Body of pancreas (tissue), 4 donors: ENCODE measurements around the gene MYCN. TPM values are rescaled to one million over a fixed set of nuclear protein-coding genes. Genes with fewer than 3 reads are reported as not detected.

Experiments
- ATAC-seq: fragments of 150-250 bp; one replicate; pipeline ENCODE4 v1.9.1; 2016
- DNase-seq, 4 donors: peaks; one replicate each; pipeline ENCODE4 v3.0.0-alpha.2; 2019
- H3K27ac ChIP-seq, 4 donors: fragments of 200-600 bp; sonication (generic); 1 replicate in 3 of 4; 2 replicates in 1 of 4; pipeline versions ENCODE4 v1.5.1 to v1.6.1; 2016 to 2019; ENCODE audit warnings: mild to moderate bottlenecking in 1 of 4, mixed read lengths in 1 of 4, moderate library complexity in 1 of 4
- H3K27me3 ChIP-seq, 2 donors: fragments of 200-600 bp; sonication (generic); one replicate each; pipeline ENCODE4 v1.6.0; 2016; ENCODE audit warnings: mild to moderate bottlenecking in 1 of 2
- H3K36me3 ChIP-seq, 2 donors: fragments of 200-600 bp; sonication (generic); replicated peaks in 1 of 2; 2 replicates each; pipeline ENCODE4 v1.5.1; 2016; ENCODE audit warnings: low read depth in 2 of 2; ENCODE audit not compliant: insufficient read depth in 1 of 2
- H3K4me1 ChIP-seq: fragments of 200-600 bp; sonication (generic); one replicate; pipeline ENCODE4 v1.6.0; 2016
- H3K4me3 ChIP-seq, 2 donors: fragments of 200-600 bp; sonication (generic); 1 replicate in 1 of 2; 2 replicates in 1 of 2; pipeline ENCODE4 v1.5.1; 2016 to 2019
- H3K9me3 ChIP-seq, 3 donors: fragments of 200-600 bp; sonication (generic); 1 replicate in 2 of 3; 2 replicates in 1 of 3; pipeline ENCODE4 v1.5.1; 2016
- CTCF ChIP-seq, 7 experiments: fragments of 450-650 bp in 4 of 7; fragments of 200-600 bp in 3 of 7; sonication (generic) in 3 of 7; IDR thresholded peaks; one replicate each; pipeline ENCODE4 v1.5.1; 2016 to 2019; ENCODE audit warnings: antibody characterized with exemption in 7 of 7
- POLR2A ChIP-seq, 3 donors: fragments of 450-650 bp; IDR thresholded peaks; one replicate each; pipeline ENCODE4 v1.6.1; 2016; ENCODE audit warnings: antibody characterized with exemption in 3 of 3, mild to moderate bottlenecking in 2 of 3
- WGBS, 2 donors: methylation state at CpG; one replicate each; pipeline ENCODE4 v1.1.5; 2017; 5-methylcytosine and 5-hydroxymethylcytosine counted together
- intact Hi-C: fragments of 100-400 bp; cut with DNase I; formaldehyde crosslinking; loops from one replicate; pipeline ENCODE4 v1.15.1; 2023
- total RNA-seq, 2 donors: library from RNA; depleted of rRNA; stranded (reverse); fragments of >200 nt; gene quantifications; one replicate each; pipeline ENCODE4 v1.1.0, GENCODE V29; 2016

Gene MYCN
- total RNA-seq, 2 donors from 2014 or later = not detected

GRCh38 chr2:15897431-15898098, 42.8 kb upstream of the MYCN start:
- Histone ChIP-seq H3K9me3 (peaks cover 0 to 4% (median 0%) of the 10 kb centered on the region in 3 donors), H3K4me3 (no peak overlapping the region), H3K4me1 (no peaks in the 10 kb centered on the region), H3K27me3 (no peaks in the 10 kb centered on the region), H3K27ac (no peak overlapping the region), H3K36me3 (no peaks in the 10 kb centered on the region)
- DNase-seq (no peak), ATAC-seq (no peak)
- TF ChIP-seq POLR2A (IDR thresholded peaks at IDR 0.05) (no peak), CTCF (IDR thresholded peaks at IDR 0.05) (no peak)
- intact Hi-C loops = no loop called here
- WGBS, 2 donors = 71 to 76% methylated on average over 4 of the region's 4 CpGs

GRCh38 chr2:15899327-15899612, 41.1 kb upstream of the MYCN start:
- no peaks in the 10 kb centered on the region for H3K36me3 ChIP-seq
- TF ChIP-seq POLR2A (IDR thresholded peaks at IDR 0.05) (no peak), CTCF (IDR thresholded peaks at IDR 0.05) (no peak)
- H3K27me3 ChIP-seq = no peaks in the 10 kb centered on the region
- intact Hi-C loops = no loop called here
- H3K4me1 ChIP-seq = no peaks in the 10 kb centered on the region
- H3K4me3 ChIP-seq = no peak overlapping the region
- 73 to 78% methylated on average over 2 of the region's 2 CpGs for WGBS, 2 donors
- H3K27ac ChIP-seq = no peak overlapping the region
- ATAC-seq (no peak), DNase-seq (no peak)
- peaks cover 0 to 4% (median 0%) of the 10 kb centered on the region in 3 donors for H3K9me3 ChIP-seq

- no peaks in the 10 kb centered on the region for H3K4me1 ChIP-seq
- no peaks in the 10 kb centered on the region for H3K27me3 ChIP-seq
- H3K27ac ChIP-seq = no peak overlapping the region
- DNase-seq (no peak), ATAC-seq (no peak)
- intact Hi-C loops = no loop called here
- no peaks in the 10 kb centered on the region for H3K36me3 ChIP-seq
- peaks cover 0 to 4% (median 0%) of the 10 kb centered on the region in 3 donors for H3K9me3 ChIP-seq
- TF ChIP-seq CTCF (IDR thresholded peaks at IDR 0.05) = no peak
- H3K4me3 ChIP-seq = no peak overlapping the region
- WGBS, 2 donors = 66 to 73% methylated on average over 6 of the region's 6 CpGs
Observed at GRCh38 chr2:15899751-15900493, 40.4 kb upstream of the MYCN start.

GRCh38 chr2:15901095-15901807, 39.1 kb upstream of the MYCN start:
- Histone ChIP-seq H3K4me1 (no peaks in the 10 kb centered on the region), H3K9me3 (peaks cover 0 to 4% (median 0%) of the 10 kb centered on the region in 3 donors), H3K36me3 (no peaks in the 10 kb centered on the region), H3K27me3 (no peaks in the 10 kb centered on the region), H3K4me3 (no peak overlapping the region), H3K27ac (no peak overlapping the region)
- intact Hi-C loops = no loop called here
- TF ChIP-seq CTCF (IDR thresholded peaks at IDR 0.05) (no peak), POLR2A (IDR thresholded peaks at IDR 0.05) (no peak)
- DNase-seq (no peak), ATAC-seq (no peak)
- WGBS, 2 donors = 83 to 84% methylated on average over 5 of the region's 5 CpGs
